Measurements from ENCODE around the gene CLDN1. TPM values are rescaled to one million over a fixed set of nuclear protein-coding genes. Genes with fewer than 3 reads are reported as not detected.

The CLDN1 gene, protein sequence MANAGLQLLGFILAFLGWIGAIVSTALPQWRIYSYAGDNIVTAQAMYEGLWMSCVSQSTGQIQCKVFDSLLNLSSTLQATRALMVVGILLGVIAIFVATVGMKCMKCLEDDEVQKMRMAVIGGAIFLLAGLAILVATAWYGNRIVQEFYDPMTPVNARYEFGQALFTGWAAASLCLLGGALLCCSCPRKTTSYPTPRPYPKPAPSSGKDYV
- 86.0 TPM for total RNA-seq
- 6.2 TPM for polyA plus RNA-seq (ENCODE audit: insufficient read depth, low read depth, low replicate concordance)
- long read RNA-seq, donor 1, transcript CLDN1-201 (4 exons, 3,481 nt), result major isoform, 12 of 12 reads
- long read RNA-seq, donor 1, partial matches to known transcripts, result 0 of 12 reads
- long read RNA-seq, donor 1, other reads (novel, unspliced or antisense), result 0 of 12 reads
- long read RNA-seq, donor 2, transcript CLDN1-201 (4 exons, 3,481 nt), result major isoform, 10 of 10 reads
- long read RNA-seq, donor 2, partial matches to known transcripts, result 0 of 10 reads
- long read RNA-seq, donor 2, other reads (novel, unspliced or antisense), result 0 of 10 reads
- long read RNA-seq, donor 3, transcript CLDN1-201 (4 exons, 3,481 nt), result major isoform, 9 of 9 reads
- long read RNA-seq, donor 3, partial matches to known transcripts, result 0 of 9 reads
- long read RNA-seq, donor 3, other reads (novel, unspliced or antisense), result 0 of 9 reads
- long read RNA-seq, donor 4, transcript CLDN1-201 (4 exons, 3,481 nt), result major isoform, 8 of 8 reads
- long read RNA-seq, donor 4, partial matches to known transcripts, result 0 of 8 reads
- long read RNA-seq, donor 4, other reads (novel, unspliced or antisense), result 0 of 8 reads
- long read RNA-seq, donor 5, partial matches to known transcripts, result 0 of 1 reads
- long read RNA-seq, donor 5, other reads (novel, unspliced or antisense), result 0 of 1 reads
- long read RNA-seq, donor 6, partial matches to known transcripts, result 0 of 4 reads
- long read RNA-seq, donor 6, other reads (novel, unspliced or antisense), result 0 of 4 reads
- long read RNA-seq, donor 7, transcript CLDN1-201 (4 exons, 3,481 nt), result major isoform, 26 of 43 reads
- long read RNA-seq, donor 7, partial matches to known transcripts, result 13 of 43 reads
- long read RNA-seq, donor 7, other reads (novel, unspliced or antisense), result 4 of 43 reads
- long read RNA-seq, donor 8, transcript CLDN1-201 (4 exons, 3,481 nt), result major isoform, 11 of 11 reads
- long read RNA-seq, donor 8, partial matches to known transcripts, result 0 of 11 reads
- long read RNA-seq, donor 8, other reads (novel, unspliced or antisense), result 0 of 11 reads
- long read RNA-seq, donor 9, transcript CLDN1-201 (4 exons, 3,481 nt), result major isoform, 8 of 8 reads
- long read RNA-seq, donor 9, partial matches to known transcripts, result 0 of 8 reads
- long read RNA-seq, donor 9, other reads (novel, unspliced or antisense), result 0 of 8 reads
- long read RNA-seq, donor 10, transcript CLDN1-201 (4 exons, 3,481 nt), result major isoform, 16 of 22 reads
- long read RNA-seq, donor 10, partial matches to known transcripts, result 6 of 22 reads
- long read RNA-seq, donor 10, other reads (novel, unspliced or antisense), result 0 of 22 reads

DNA sequence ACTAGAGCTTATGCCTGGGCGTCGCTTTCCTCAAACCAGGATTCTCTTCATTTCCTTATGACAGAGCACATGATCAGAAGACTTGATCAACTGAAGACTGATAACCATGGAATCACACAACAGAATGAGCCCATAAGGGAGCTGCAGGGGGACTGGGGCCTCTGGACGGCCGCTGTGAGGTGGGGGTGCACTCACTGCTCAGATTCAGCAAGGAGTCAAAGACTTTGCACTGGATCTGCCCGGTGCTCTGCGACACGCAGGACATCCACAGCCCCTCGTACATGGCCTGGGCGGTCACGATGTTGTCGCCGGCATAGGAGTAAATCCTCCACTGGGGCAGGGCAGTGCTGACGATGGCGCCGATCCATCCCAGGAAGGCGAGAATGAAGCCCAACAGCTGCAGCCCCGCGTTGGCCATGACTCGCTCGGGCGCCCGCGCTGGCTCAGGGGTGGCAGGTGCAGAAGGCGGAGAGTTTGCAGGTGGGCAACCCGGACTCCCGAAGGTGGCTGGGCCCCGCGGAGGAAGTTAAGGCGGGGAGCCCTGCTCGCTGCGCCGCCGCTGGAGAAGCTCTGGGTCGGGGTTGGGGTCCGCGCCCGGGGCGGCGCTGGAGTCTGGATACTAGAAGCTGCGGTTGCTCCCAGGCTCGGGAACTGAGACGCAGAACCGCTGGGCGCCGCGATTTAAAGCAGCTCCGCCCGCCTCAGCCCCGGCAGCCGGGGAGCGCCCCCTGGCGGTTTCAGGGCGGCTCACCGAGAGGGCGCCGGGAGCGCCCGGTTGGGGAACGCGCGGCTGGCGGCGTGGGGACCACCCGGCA lies at the start of gene CLDN1:
TSS of gene CLDN1 (minus strand) at position 658 of the 815 bp plus-strand sequence. CDS start at position 418, 240 bp downstream.
- Histone ChIP-seq H3K4me1 (ENCODE audit: control insufficient read depth in 2 of 3, insufficient read depth in 2 of 3, low read depth in 1 of 3, low read length in 3 of 3) (peaks cover 0 to 6% (median 4%) of the 10 kb centered on the region in 3 donors), H3K9ac (ENCODE audit: low read length in 3 of 3) (peak within 1 kb of the TSS; percentile 20 to 51 (median 40)), H3K27me3 (ENCODE audit: control insufficient read depth, insufficient read depth, low read length) (no peaks in the 10 kb centered on the region), H3K27ac (ENCODE audit: low read depth in 2 of 2, low read length in 2 of 2) (peak within 1 kb of the TSS in 1 of 2 donors; percentile 58), H3K9me3 (ENCODE audit: control insufficient read depth in 2 of 3, insufficient read depth in 1 of 3, low read length in 3 of 3) (no peaks in the 10 kb centered on the region), H3K4me3 (ENCODE audit: low read length in 3 of 3) (peak within 1 kb of the TSS; percentile 49 to 65 (median 56)), H3K36me3 (ENCODE audit: control insufficient read depth in 2 of 3, insufficient read depth in 3 of 3, low read length in 3 of 3) (no peaks in the 10 kb centered on the region)
- intact Hi-C loops (cut with DNase I), result no loop called here
- FAIRE-seq, result no peak
- TF ChIP-seq, protein P1, sequence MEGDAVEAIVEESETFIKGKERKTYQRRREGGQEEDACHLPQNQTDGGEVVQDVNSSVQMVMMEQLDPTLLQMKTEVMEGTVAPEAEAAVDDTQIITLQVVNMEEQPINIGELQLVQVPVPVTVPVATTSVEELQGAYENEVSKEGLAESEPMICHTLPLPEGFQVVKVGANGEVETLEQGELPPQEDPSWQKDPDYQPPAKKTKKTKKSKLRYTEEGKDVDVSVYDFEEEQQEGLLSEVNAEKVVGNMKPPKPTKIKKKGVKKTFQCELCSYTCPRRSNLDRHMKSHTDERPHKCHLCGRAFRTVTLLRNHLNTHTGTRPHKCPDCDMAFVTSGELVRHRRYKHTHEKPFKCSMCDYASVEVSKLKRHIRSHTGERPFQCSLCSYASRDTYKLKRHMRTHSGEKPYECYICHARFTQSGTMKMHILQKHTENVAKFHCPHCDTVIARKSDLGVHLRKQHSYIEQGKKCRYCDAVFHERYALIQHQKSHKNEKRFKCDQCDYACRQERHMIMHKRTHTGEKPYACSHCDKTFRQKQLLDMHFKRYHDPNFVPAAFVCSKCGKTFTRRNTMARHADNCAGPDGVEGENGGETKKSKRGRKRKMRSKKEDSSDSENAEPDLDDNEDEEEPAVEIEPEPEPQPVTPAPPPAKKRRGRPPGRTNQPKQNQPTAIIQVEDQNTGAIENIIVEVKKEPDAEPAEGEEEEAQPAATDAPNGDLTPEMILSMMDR (IDR thresholded peaks at IDR 0.05; ENCODE audit: borderline replicate concordance, extremely low read depth, insufficient read depth), result peak; percentile 86
- DNase-seq, result peak; percentile 88 to 94 (median 91)

DNA sequence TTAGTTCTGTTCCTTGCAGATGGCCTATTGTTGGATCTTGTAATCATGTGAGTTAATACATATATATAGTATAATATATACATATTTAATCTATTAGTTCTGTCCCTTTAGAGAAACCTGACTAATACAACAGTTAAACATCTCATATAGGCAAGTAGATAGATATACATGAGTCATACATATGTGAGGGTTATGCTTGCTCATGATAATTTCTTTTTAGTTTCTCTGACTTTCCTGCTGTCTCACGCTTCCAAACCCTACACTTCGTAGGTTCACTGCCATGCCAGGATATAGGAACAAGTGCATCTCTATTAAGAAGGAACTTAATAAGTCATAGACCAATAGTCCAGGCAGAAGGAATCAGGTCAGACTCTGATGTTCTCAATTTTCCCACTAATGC lies 48.9 kb upstream of the CLDN1 start:
- Histone ChIP-seq H3K4me1 (ENCODE audit: control insufficient read depth in 2 of 3, insufficient read depth in 2 of 3, low read depth in 1 of 3, low read length in 3 of 3) (no peaks in the 10 kb centered on the region), H3K36me3 (ENCODE audit: control insufficient read depth in 2 of 3, insufficient read depth in 3 of 3, low read length in 3 of 3) (no peaks in the 10 kb centered on the region), H3K4me3 (ENCODE audit: low read length in 3 of 3) (no peak overlapping the region), H3K9me3 (ENCODE audit: control insufficient read depth in 2 of 3, insufficient read depth in 1 of 3, low read length in 3 of 3) (no peaks in the 10 kb centered on the region), H3K27ac (ENCODE audit: low read depth in 2 of 2, low read length in 2 of 2) (no peak overlapping the region), H3K27me3 (ENCODE audit: control insufficient read depth, insufficient read depth, low read length) (no peaks in the 10 kb centered on the region), H3K9ac (ENCODE audit: low read length in 3 of 3) (no peak overlapping the region)
- TF ChIP-seq, protein P1 (IDR thresholded peaks at IDR 0.05; ENCODE audit: borderline replicate concordance, extremely low read depth, insufficient read depth), result no peak
- DNase-seq (no peak), FAIRE-seq (no peak)
- intact Hi-C loops (cut with DNase I), result no loop called here

DNA sequence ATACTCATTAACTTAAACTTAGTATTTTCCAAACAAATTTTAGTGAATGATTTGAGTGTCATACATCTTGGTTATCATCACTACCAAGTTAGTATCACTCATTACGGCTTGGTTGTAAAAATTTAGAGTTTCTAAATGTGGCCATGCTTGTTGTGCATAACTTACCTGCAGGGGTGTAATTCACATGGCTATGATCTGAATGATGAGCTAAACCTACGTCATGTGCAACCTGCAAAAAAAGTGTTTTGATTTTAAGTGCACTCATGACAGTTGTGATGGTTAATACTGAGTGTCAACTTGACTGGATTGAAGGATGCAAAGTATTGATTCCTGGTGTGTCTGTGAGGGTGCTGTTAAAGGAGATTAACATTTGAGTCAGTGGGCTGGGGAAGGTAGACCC lies 48.1 kb upstream of the CLDN1 start:
- Histone ChIP-seq H3K27ac (ENCODE audit: low read depth in 2 of 2, low read length in 2 of 2) (no peak overlapping the region), H3K4me3 (ENCODE audit: low read length in 3 of 3) (no peak overlapping the region), H3K36me3 (ENCODE audit: control insufficient read depth in 2 of 3, insufficient read depth in 3 of 3, low read length in 3 of 3) (no peaks in the 10 kb centered on the region), H3K9ac (ENCODE audit: low read length in 3 of 3) (no peak overlapping the region), H3K9me3 (ENCODE audit: control insufficient read depth in 2 of 3, insufficient read depth in 1 of 3, low read length in 3 of 3) (no peaks in the 10 kb centered on the region), H3K27me3 (ENCODE audit: control insufficient read depth, insufficient read depth, low read length) (no peaks in the 10 kb centered on the region), H3K4me1 (ENCODE audit: control insufficient read depth in 2 of 3, insufficient read depth in 2 of 3, low read depth in 1 of 3, low read length in 3 of 3) (no peaks in the 10 kb centered on the region)
- DNase-seq (no peak), FAIRE-seq (no peak)
- TF ChIP-seq, protein P1 (IDR thresholded peaks at IDR 0.05; ENCODE audit: borderline replicate concordance, extremely low read depth, insufficient read depth), result no peak
- intact Hi-C loops (cut with DNase I), result no loop called here

Measured in kidney (tissue), 22 donors.